GM19025 (cell line): ENCODE data around the gene PPIF.
A peak's percentile ranks its signal among the peaks of the same experiment; 100 is the strongest.

Source experiments
- ATAC-seq: cut with Tn5 transposase; IDR thresholded peaks from one replicate; pipeline ENCODE4 v1.9.1; 2021; ENCODE audit warnings: mild to moderate bottlenecking, low read depth, moderate library complexity; ENCODE audit not compliant: unreplicated experiment

PPIF gene

DNA sequence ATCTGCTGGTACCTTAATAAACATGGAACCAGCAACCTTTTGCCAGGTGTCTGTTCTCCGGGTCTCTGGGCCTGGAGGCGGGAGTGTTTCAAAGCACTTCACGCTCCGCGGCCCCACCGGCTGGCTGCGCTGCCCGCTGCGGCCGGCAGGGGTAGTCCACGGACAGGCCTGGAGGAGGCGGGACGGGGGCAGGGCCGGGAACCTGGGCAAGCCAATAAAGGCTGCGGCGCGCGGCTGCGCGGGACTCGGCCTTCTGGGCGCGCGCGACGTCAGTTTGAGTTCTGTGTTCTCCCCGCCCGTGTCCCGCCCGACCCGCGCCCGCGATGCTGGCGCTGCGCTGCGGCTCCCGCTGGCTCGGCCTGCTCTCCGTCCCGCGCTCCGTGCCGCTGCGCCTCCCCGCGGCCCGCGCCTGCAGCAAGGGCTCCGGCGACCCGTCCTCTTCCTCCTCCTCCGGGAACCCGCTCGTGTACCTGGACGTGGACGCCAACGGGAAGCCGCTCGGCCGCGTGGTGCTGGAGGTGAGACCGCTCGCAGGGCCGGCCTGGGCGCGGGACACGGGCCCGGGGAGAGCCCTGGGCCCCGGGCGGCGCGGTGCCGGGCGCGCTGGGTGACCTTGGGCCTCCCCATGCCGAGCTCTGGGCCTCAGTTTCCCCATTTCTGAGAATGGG is at the start of gene PPIF:
TSS of gene PPIF (plus strand) at position 244 of the 668 bp plus-strand sequence. CDS start at position 324, 80 bp downstream.
- peak; percentile 69 for ATAC-seq

DNA sequence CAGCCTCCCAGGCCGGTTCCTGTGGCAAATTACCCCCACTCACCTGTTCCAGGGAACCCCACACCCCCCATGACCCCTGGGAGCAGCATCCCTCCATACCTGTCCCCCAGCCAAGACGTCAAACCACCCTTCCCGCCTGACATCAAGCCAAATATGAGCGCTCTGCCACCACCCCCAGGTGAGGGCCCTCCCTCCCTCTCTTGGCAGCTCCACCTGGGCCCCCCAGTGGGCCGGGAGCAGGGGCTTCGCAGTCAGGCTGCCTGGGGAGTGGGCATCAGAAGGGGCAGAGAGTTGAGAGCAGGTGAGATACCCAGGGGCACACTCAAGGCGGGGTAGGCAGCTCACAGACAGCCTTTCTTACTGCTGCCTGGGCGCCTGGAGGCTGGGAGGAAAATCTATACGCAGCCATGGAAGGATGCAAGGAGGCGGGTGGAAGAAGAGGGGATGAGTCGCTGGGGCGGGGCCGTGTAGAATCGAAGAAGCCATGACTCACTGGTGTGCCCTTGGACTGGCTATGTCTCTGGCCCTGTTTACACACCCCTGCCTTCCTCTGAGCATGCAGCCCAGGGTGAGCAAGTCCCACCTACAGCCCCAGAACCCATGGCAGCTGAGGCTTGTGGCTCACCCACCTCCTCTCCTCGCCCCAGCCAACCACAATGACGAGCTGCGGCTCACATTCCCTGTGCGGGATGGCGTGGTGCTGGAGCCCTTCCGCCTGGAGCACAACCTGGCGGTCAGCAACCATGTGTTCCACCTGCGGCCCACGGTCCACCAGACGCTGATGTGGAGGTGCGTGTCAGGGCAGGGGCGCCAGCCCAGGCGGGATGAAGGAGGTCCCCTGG is 48.6 kb upstream of the PPIF start:
- ATAC-seq, result no peak

DNA sequence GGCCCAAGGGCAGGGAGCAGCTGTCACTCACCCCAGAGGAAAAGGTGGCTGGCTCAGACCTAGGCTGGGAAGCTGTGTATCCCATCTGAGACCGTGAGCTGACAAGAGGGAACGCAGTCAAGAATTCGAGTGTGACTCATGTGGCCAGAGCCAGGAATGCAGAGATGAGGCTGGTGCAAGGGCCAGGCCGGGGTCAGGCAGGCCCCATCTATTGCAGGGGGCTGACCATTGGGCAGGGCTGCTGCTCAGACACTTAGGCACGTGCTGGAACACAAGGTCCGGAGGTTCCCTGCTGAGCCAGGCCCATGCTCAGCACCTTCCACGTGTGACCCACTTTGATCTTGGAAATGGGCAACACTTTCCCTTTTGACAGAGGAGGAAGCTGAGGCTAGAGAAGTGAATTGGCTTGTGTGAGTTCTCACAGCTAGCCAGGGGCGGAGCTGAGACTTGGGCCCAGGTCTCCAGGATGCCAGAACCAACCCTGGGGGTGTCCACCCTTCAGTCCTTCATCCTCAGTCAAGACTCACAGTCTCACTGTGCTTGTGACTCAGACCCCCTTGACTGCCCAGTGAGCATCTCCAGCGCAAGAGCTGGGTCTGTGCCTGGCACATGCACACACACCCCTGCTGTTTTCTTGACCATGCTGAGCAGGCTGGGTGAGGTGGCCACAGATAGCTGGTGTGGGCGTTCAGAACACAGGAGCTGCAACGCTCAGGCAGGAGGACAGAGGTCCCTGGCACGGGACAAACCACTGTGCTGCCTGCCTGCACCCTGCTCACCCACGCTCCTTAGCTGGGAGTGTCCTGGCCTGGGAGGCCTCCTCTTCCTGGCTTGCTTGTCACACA is 47.6 kb upstream of the PPIF start:
- no peak for ATAC-seq

DNA sequence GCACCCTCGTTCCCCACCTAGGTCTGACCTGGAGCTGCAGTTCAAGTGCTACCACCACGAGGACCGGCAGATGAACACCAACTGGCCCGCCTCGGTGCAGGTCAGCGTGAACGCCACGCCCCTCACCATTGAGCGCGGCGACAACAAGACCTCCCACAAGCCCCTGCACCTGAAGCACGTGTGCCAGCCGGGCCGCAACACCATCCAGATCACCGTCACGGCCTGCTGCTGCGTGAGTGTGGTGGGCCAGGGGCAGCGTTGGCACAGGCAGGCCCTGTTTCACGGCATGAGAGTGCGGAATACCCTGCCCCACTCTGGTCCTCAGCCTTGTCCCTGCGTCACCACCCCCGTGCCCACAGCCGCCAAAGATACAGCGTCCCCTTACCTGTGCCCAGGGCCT is 46.6 kb upstream of the PPIF start:
- ATAC-seq, result no peak

DNA sequence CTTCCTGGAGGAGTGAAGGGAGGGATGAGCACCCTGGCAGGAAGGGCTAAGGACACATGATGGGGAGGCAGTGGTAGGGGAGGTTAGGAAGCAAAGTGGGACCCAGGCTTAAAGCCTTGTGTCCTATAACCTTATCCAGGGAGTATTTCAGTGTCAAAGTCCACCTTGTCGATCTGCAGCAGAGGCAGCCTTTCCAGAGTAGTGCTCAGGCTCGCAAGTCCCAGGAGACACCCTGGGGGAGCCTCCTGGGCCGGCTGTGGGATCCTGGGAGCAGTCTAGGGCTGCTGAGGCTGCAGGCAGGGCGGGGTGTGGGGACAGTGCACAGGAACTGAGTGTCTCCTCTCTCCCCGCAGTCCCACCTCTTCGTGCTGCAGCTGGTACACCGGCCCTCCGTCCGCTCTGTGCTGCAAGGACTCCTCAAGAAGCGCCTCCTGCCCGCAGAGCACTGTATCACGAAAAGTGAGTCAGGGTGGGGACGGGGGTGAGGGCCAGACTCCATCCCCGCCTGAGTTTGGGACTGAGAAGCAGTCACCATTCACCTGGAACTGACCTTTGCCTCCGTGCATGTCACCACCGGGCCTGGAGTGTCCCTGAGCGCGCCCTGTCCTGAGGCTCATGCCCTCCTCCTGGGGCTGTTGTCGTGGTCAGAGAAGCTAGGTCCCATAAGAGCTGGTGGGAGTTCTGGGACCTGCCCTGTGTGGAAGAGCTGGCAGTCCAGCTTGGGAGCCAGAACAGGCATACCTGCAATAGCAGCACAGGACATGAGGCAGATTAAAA is 45.3 kb upstream of the PPIF start:
- no peak for ATAC-seq

DNA sequence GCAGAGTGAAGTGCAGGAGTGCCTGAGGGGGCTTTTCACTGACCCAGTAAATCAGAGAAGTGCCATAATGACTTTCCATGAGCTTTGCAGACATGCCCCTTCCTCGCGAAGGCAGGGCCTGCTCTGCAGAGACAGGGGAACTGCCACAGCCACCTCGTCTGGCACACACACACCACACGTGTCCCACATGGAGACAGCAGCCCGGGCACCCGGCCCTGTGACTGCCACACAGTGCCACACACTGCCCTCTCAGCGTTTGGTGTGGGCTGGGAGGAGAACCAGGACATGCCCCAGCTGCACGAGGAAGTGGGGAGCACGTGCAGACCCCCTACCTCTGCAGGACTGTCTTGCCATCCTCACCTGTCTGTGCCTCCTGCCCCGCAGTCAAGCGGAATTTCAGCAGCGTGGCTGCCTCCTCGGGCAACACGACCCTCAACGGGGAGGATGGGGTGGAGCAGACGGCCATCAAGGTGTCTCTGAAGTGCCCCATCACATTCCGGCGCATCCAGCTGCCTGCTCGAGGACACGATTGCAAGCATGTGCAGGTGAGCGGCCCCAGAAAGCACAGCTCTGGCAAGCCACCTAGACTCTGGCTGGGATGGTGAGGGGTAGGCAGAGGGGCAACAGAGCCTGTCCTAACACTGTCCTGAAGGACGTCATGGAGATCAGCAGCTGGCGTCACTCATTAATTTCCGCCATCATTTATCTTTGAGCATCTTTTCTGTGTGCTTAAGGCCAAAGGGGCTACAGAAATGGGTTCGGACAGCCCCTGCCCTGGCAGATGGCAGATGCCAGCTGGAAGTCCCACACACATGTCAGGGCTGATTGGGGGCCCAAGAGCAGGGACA is 43.4 kb upstream of the PPIF start:
- ATAC-seq, result no peak

DNA sequence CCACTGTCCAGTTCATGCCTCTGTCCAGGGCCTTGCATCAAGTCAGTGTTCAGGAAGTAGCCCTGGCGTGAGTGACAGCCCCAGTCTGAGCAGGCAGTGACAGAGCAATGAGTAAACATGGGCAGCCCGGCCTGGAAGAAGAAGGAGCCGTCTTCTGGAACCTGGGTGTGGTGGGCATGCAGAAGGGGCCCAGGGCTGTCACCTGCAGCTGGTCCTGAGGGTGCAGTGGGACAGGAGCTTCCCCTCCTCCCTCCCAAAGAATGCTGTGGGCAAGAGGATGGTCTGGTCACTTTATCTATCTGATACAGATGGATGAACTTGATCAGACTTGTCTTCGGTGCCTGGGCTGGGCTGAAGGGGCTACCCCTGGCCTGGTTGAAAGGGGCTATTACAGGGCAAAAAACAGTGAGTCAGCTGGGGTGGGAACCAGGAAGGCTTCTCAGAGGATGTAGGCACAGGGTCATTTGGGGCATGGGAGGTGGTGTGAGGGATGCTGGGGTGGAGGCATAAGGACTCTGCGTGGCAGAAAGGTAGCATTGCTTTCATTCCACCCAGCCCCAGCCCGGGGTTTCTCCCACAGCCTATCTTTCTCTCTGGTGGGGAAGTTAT is 42.7 kb upstream of the PPIF start:
- no peak for ATAC-seq

DNA sequence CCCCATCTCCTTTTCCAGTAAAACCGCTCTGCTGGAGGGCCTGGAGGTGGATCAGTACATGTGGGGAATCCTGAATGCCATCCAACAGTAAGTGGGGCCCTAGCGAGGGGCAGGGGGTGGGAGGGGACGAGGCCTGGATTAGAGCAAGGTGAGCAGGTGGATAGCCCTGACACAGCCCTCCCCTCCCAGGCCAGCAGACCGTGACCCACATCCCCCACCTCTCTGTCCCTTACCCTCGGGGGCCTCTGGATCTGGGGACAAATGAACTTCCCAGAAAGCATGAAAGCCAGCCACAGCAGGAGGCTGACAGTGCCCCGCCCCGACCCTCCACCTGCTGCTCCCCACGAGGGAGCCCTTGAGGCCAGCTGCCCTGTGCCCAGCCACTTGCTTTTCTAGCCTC is 41.8 kb upstream of the PPIF start:
- ATAC-seq, result no peak

DNA sequence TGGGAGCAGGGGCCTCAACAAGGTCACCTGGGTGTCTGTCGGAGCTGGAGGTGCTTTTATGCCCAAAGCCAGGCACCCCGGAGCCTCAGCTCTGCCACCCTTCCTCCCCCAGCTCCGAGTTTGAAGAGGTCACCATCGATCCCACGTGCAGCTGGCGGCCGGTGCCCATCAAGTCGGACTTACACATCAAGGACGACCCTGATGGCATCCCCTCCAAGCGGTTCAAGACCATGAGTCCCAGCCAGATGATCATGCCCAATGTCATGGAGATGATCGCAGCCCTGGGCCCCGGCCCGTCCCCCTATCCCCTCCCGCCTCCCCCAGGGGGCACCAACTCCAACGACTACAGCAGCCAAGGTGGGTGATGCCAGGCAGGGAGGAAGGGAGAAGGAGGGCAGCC is 41.3 kb upstream of the PPIF start:
- ATAC-seq, result no peak

DNA sequence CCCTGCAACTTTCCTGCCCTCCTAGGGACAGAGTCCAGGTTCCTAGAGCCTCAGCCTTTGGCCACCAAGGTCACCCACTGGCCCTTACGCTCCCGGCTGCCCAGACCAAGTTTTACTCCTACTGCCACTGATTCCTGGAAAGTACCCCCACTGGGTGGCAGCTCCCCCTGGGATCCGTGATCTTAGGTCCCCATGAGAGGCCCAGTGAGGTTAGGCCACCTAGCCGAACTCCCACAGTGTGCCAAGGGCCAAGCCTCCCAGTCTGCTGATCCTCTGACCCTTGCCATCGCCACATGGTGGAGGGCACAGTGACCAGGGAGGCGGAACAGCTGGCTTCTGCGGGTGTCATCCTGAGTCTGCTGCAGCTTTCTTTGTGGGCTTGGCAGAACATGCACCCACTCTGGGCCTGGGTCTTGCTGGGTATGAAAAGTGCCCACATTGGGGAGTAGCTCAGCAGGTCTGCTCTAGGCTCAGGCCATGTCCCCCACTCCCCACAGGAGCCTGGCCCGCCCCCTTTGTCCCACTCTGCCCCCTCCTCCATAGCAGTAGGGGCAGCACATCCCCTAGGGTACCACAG is 40.5 kb upstream of the PPIF start:
- no peak for ATAC-seq

DNA sequence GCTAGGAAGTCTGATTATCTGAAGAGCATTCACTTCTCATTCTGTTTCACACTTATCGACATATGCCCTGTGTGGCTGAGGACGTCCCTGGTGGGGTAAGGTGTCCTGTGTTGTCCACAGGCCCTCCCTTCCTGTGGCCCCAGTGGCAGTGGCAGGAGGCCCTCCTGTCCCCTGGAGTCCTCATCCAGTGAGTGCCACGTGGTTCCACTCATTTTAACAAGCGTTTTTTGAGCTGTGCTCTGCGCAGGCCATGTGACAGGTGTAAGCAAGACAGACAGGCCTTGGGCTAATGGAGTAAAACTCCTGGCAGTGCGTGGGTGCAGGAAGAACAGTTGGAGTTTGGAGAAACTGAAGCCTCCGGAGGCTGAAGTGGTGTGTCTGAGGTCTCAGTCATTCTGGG is 39.3 kb upstream of the PPIF start:
- ATAC-seq, result no peak

DNA sequence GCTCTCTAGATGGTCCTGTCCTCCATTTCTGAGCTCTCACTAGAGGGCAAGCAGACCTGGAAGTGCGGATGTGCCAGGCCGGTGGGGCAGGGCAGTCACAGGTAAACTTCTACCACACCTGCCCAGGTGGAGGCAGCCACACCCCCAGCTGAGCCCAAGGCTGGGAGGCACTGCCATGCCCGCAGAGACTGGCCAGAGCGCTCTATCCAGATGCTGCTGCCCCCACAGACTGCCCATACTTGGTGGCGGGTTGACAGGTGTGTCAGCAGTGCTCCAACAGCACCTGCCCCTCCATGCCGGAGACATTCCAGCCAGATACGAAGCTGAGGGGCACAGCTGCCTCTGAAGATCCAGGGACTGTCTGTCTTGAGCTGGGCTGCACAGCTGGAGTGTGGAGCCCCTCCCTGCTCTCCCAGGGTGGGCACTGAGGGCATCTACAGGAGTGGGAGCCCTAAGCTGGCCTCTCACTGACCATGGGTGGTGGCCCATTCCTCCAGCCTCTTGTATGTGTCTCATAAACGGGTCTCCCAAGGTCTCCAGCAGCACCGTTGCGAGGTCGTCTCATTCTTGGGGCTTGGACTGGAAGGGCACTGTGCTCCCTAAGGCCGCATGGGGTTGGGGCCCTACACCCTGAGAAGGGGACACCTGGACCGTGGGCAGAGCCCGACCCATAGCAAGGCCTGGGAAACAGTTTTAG is 38.2 kb upstream of the PPIF start:
- ATAC-seq, result no peak

DNA sequence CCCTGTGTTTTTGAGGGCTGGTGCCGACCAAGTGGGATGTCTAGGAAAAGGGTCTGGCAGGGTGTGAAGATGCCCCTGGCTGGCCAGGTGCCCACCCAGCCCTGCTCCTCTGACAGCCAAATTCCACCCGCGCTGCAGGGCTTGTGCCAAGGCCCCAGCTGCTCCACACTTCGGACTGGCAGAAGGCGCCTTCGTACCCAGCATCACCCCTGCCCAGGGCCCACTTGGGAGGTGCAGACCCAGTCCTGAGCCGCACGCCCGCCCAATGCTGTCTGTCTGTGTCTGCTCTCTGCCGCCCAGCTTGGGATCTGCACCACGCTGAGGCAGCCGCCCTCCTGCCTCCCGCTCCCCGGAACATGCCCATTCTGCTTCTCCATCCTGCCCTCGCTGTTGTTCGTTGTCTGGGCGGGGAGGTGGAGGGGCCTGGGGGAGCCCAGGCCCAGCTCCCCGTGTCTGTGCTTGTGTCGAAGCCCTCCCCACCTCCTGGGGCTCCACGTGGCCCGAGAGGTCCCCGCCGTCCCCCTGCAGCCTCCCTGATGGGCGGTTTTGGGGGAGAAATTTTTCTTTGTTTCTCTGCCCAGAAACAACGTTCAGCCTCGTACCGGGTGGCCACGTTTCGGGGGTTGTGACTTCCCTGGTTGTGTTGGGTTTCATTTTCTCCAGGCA is 36.9 kb upstream of the PPIF start:
- no peak for ATAC-seq

DNA sequence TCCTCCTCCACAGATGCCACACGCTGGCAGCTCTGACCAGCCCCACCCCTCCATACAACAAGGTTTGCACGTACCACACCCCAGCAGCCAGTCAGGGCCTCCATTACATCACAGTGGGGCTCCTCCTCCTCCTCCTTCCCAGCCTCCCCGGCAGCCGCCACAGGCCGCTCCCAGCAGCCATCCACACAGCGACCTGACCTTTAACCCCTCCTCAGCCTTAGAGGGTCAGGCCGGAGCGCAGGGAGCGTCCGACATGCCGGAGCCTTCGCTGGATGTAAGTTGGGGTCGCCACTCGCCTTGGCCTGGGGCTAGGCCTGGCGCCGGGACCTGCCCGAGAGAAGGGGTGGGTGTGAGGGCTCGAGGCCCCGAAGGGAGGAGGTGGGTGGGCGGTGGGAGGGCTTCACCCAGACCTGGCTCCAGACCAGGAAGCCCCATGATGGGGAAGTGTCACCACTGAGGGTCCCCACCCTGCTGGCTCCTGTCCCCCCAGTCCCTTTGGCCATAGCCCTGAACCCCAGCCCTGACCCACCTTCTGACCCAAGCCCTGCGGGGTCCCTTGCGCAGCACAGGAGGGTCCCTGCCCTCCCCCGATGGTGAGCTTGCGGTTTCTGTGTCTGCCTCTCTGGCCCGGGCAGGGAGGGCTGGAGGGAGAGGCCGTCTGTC is 36.2 kb upstream of the PPIF start:
- ATAC-seq, result no peak

DNA sequence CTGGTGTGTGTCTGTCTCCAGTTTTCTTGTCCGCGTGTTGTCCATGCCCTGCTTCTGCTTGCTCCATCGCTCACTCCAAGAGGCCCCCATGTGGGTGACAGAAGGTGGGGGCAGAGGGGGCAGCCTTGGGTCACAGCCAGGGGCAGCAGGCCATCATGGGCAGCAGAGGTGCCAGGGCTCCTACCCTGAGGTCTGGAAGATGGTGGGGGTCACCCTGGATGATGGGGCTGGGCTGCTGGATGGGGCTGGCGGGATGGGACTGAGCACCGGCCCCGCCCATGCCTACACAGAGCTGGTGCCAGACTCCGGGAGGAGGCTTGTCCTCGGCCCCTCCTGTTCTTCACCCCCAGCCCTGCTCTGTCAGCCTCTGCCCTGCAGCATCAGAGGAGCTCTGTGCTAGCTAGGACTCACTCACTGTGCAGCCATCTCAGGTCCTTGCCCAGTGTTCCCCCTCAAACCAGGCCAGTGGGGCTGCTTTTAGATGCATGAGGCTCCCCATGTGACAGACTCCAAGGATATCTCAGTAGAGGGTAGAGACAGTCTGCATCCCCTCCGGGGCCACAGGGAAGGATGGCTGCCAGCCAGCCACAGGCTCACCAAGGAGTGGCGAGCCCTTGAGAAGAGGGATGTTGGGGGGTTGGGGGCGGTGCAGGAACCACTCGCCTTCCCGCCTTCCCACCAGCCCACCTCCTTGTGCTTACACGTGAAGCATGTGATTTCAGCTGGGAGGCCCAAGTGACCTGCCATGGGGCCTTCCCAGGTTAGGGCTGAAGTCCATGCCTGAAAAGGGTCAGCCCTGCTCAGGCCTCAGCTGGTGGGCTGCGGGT is 35.5 kb upstream of the PPIF start:
- ATAC-seq, result no peak

DNA sequence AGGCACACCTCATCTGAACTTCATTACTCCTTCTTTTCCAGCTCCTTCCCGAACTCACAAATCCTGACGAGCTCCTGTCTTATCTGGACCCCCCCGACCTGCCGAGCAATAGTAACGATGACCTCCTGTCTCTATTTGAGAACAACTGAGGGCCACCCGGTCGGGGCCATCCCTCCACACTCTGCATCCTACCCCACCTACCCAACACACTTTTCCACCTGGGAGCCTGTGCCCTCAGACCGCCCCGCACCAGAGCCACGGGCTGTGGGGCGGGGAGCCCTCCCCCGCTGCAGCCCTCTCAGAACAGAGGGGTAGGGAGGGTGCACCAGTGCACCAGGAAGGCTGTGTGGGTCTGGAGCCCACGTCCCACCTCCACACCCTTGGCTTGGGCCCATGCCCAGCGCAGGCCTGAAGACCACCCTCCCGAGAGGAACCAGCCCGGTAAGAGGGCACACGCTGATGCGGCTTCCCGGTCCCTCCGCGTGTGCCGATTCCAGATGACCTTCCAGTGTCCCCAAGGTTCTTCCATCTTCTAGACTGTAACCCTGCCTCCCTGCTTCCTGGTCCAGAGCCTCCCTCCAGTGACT is 34.6 kb upstream of the PPIF start:
- no peak for ATAC-seq
